ENCODE data around the gene TXLNG.

- no peak for TF ChIP-seq MAX (IDR thresholded peaks at IDR 0.05; ENCODE audit: insufficient read depth, insufficient read length)
- no peak for TF ChIP-seq CTCF (IDR thresholded peaks at IDR 0.05; ENCODE audit: extremely low read depth in 1 of 2, insufficient read depth in 1 of 2, low read depth in 1 of 2, low read length in 2 of 2)
- no peak for TF ChIP-seq POLR2A (IDR thresholded peaks at IDR 0.05; ENCODE audit: low read depth, low read length)
- no peak for TF ChIP-seq POLR2AphosphoS5 (IDR thresholded peaks at IDR 0.05; ENCODE audit: insufficient read depth, low read depth, low read length)
- TF ChIP-seq EZH2 (IDR thresholded peaks at IDR 0.05; ENCODE audit: borderline replicate concordance, low read depth, low read length, severe bottlenecking): no peak
- no peak for TF ChIP-seq MYC (IDR thresholded peaks at IDR 0.05; ENCODE audit: low read depth, low read length)
Observed at GRCh38 chrX:16883487-16883804, 97.2 kb downstream of the TXLNG start.

Measured in endothelial cell of umbilical vein (primary cell).